ENCODE results near the gene ABL1. TPM values are rescaled to one million over a fixed set of nuclear protein-coding genes. Genes with fewer than 3 reads are reported as not detected.

The ABL1 gene
- total RNA-seq, 1 donor from 2014 or later: 35.1 TPM

- intact Hi-C loops (cut with micrococcal nuclease): no loop called here
Measured at GRCh38 chr9:130888146-130888885, 53.3 kb downstream of the ABL1 start.

- intact Hi-C loops (cut with micrococcal nuclease): no loop called here
Measured at GRCh38 chr9:130890124-130890523, 55.1 kb downstream of the ABL1 start.

- intact Hi-C loops (cut with micrococcal nuclease): no loop called here
Measured at GRCh38 chr9:130890870-130891687, 56.0 kb downstream of the ABL1 start.

GRCh38 chr9:130891688-130892476 is 56.8 kb downstream of the ABL1 start:
- intact Hi-C loops (cut with micrococcal nuclease): no loop called here

GRCh38 chr9:130892477-130893304 is 57.6 kb downstream of the ABL1 start:
- intact Hi-C loops (cut with micrococcal nuclease): no loop called here

- intact Hi-C loops (cut with micrococcal nuclease): no loop called here
Measured at GRCh38 chr9:130893341-130894101, 58.5 kb downstream of the ABL1 start.

- intact Hi-C loops (cut with micrococcal nuclease): no loop called here
Measured at GRCh38 chr9:130894546-130894945, 59.5 kb downstream of the ABL1 start.

GRCh38 chr9:130895038-130895437 is 60.0 kb downstream of the ABL1 start:
- intact Hi-C loops (cut with micrococcal nuclease): no loop called here

- intact Hi-C loops (cut with micrococcal nuclease): no loop called here
Measured at GRCh38 chr9:130895481-130896232, 60.6 kb downstream of the ABL1 start.

- intact Hi-C loops (cut with micrococcal nuclease): no loop called here
Measured at GRCh38 chr9:130896233-130897014, 61.4 kb downstream of the ABL1 start, which contains the start of gene QRFP. Gene QRFP (minus strand): TSS chr9:130896812. CDS start chr9:130893838, 2,974 bp downstream.

- intact Hi-C loops (cut with micrococcal nuclease): no loop called here
Measured at GRCh38 chr9:130897105-130897751, 62.2 kb downstream of the ABL1 start.

GRCh38 chr9:130897848-130898551 is 62.9 kb downstream of the ABL1 start:
- intact Hi-C loops (cut with micrococcal nuclease): no loop called here

- intact Hi-C loops (cut with micrococcal nuclease): no loop called here
Measured at GRCh38 chr9:130898552-130898852, 63.4 kb downstream of the ABL1 start.

GRCh38 chr9:130899051-130899748 is 64.1 kb downstream of the ABL1 start:
- intact Hi-C loops (cut with micrococcal nuclease): no loop called here

- intact Hi-C loops (cut with micrococcal nuclease): no loop called here
Measured at GRCh38 chr9:130900701-130901497, 65.8 kb downstream of the ABL1 start.
